Cardiac septum (tissue), 1 donor: ENCODE data around the gene CARD19. TPM values are rescaled to one million over a fixed set of nuclear protein-coding genes. Genes with fewer than 3 reads are reported as not detected.

ENCODE experiments used
- DNase-seq: peaks from one replicate; pipeline ENCODE4 v3.0.0-alpha.2; 2020; ENCODE audit warnings: low spot score
- intact Hi-C: fragments of 100-400 bp; cut with DNase I; formaldehyde crosslinking; loops from one replicate; pipeline ENCODE4 v1.14.0; 2022
- total RNA-seq: library from RNA; stranded (reverse); fragmentation: NEBNext Ultra II Directional; extraction: Animal tissue kit (Norgen Biotek cat#: 25700); gene quantifications from one replicate; pipeline ENCODE4 v1.2.1, GENCODE V29; 2021
- donor health status: DM: no; HTN: no; CAD: no.

CARD19 gene
- total RNA-seq, 1 donor from 2014 or later: 45.1 TPM

DNA sequence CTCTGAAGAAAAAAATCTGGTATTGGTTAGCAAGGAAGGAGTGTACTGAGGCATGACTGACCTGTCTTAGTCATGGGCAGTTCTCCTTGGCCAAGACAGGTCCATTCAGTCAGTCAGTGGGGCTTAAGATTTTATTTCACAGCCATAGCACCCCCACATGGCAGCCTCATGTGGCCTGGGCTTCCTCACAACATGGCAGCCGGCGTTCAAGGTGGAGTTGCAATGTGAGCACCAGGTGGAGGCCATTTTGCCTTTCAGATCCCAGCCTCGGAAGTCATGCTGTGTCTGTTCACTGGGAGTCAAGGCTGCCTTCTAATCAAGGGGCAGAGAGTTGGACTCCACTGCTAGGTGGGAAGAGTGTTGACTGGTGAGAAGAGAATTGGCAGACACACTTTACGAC lies 10.3 kb upstream of the CARD19 start:
- intact Hi-C loops: no loop called here
- DNase-seq: peak; percentile 36

DNA sequence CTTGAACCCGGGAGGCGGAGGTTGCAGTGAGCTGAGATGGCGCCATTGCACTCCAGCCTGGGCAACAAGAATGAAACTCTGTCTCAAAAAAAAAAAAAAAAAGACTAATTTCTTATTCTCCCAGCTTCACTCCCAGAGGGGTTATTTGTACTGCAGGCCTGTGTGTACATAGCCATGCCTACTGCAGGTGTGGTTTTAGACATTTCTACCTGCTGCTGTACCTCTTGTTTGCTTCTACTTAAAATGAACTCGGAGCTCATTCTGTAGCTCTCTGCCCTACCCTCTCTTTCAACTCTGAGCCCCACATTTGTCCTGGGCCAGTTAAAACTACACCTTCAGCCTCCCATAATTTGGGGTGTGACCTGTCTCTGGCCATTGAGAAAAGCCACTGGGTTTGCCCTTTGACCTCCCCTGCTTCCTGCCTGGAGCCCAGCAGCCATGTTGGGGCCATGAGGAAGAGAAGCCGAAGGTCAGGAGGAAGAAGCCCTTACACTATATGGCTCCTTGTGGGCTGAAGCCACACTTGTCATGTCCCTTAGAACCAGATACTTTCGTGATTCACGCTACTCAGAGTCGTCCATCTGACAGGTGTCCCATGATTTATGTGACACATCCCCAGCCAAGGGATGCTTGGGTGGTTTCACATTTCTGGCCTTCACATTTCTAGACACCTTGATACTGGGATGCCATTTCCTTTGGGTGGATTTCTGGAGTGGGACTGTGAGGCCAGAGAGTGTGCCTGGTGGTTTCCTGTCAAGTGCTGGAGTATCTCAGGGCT lies 9.4 kb upstream of the CARD19 start:
- peak; percentile 22 for DNase-seq
- intact Hi-C loops: no loop called here

DNA sequence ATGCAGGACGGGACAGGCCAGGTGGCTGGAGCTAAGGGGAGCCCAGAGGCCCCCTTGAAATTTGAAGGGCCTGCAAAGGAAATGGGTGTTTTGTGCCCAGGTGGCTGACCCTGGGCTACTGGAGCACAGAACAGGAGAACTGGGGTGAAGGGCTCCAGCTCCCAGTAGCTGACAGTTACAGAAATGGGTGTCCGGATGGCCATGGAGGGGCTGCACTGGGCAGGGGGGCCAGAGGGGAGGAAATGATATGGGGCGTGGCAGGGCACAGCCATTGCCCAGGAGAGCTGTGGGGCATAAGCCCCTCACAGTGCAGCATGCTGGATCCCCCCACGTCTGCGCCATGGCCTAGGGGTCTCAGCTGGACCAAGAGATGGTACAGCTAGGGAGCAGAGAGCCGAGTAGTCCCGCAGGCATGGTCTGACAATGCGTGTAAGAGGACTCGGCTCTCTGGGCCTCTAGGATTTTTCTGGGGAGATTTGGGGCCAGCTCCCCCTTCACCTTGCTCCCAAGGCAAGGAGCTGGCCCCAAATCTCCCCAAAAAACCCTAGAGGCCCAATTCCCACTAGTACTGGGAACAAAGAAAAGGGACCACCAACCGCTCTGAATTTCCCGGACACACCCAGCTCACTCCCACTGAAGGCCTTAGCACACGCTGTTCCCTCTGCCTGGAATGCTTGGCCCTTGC lies 7.9 kb upstream of the CARD19 start:
- peak; percentile 22 for DNase-seq
- intact Hi-C loops: no loop called here

DNA sequence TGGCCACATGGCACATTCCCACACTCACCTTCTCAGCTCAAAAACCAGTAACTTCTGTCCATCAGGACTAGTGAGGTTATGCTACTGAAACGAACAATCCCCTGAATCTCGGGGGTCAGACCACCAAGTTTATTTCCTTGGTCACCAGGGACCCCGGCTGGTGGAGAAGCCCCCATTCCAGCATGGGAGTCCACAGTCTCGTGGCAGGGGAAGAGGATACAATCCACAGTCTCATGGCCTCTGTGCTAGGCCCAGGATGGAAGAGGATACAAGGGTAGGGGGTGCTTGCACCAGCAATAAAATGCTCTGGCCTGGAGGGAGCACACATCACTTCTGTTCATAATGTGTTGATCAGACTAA lies 7.4 kb upstream of the CARD19 start:
- no peak for DNase-seq
- intact Hi-C loops: no loop called here

DNA sequence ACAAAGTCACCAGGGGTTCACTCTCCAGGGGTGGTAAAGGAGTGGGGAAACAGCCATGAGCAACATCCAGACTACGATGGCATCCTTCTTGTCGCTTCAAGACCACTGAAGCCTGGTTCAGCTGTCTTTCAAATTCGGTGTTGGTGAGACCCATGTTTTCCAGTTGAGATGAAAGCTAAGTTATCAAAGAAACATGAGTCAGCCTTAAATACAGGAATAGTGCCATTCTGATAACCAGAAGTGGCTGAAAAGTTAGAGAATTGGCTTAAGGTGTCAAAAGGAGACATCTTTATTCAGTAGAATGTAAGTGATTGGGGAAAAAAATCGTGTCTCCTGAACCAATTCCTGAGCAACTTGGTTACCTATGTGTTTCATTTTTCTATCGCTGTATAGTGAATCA lies 7.0 kb upstream of the CARD19 start:
- intact Hi-C loops: no loop called here
- peak; percentile 33 for DNase-seq

DNA sequence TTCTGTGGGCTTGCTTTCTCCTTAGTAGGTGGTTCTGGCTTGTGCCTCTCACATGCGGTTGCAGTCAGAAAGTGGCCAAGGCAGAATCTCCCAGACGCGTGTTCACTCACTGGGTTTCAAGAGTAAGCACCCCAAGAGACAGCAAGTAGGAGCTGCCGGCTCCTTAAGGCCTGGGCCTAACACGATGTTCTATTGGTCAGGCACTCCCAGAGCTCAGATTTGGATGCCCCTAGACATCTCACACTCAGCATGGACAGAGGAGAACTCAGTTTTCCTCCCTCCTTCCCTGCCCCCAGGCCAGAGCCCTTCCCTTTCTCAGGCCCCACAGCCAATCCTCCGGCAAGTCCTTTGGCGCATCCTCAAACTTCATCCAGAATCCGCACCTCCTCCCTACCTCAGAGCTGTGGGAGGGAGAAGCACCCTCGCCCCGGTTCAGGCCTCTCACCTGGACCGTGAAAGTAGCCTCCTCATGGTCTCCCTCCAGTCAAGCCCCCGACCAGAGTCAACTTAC lies 6.5 kb upstream of the CARD19 start:
- peak; percentile 51 for DNase-seq
- intact Hi-C loops: no loop called here

DNA sequence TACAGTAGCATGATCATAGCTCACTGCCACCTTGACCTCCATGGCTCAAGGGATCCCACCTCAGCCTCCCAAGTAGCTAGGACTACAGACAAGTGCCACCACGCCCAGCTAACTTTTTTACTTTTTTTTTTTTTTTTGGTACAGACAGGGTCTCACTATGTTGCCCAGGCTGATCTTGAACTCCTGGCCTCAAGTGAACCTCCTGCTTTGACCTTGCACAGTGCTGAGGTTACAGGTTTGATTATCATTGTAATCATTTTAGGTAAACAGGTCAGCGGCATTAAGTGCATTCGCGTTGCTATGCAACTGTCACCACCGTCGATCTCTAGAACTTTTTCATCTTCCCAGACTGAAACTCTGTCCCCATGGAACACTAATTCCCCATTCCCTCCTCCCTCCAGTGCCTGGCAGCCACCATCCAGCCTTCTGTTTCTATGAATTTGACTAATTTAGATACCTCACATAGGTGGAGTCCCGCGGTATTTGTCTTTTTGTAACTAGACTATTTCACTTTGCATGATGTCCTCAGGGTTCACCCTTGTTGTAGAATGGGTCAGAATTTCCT lies 5.8 kb upstream of the CARD19 start:
- peak; percentile 10 for DNase-seq
- intact Hi-C loops: loop anchor here (10.0 kb wide), 1 partner anchor 485 kb away; the partner anchor contains the start of gene PHF2

DNA sequence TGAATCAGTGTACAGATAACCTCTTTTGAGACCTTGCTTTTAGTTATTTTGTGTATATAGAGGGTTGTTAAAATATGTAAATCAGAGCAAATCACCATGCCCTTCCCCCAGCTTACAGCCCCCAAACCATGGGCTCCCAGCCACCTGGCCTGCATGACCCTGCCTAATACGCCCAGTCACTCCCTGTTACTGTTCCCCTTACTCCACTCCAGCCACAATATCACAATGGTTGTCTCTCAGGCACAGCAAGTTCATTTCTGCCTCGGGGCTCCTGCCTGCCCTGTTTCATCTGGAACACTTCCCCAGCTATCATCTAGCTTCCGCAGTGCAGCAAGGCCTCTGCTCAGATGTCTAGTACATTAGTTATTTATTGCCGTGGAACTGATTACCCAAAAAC lies 5.0 kb upstream of the CARD19 start:
- DNase-seq: no peak
- intact Hi-C loops: loop anchor here (10.0 kb wide), 1 partner anchor 484 kb away; the partner anchor contains the start of gene PHF2

DNA sequence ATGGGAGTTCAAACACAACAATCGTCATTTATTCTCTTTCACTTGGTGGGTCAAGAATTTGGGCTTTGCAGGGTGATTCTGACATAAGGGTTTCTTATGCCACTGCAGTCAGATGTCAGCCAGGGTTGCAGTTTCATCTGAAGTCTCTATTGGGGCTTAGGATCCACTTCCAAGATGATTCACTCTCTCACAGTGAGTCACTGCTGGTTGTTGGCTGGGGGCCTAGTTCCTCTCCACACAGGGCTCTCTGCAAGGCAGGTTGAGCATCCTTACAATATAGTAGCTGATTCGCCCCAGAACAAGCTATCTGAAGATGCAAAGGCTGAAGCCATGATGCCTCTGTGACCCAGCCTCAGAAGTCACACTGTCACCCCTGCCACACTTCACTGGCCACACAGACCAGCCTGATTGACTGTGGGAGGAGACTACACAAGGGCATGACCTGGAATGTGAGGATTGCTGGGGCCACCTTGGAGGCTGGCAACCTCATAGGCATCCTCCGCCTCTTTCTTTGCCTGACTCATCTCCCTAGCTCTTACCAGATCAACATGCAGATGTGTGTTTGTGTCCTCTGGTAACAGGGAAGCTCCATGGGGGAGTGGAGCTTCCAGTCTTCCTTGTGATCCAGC lies 4.5 kb upstream of the CARD19 start:
- intact Hi-C loops: loop anchor here (10.0 kb wide), 1 partner anchor 483 kb away; the partner anchor contains the start of gene PHF2
- peak; percentile 65 for DNase-seq

DNA sequence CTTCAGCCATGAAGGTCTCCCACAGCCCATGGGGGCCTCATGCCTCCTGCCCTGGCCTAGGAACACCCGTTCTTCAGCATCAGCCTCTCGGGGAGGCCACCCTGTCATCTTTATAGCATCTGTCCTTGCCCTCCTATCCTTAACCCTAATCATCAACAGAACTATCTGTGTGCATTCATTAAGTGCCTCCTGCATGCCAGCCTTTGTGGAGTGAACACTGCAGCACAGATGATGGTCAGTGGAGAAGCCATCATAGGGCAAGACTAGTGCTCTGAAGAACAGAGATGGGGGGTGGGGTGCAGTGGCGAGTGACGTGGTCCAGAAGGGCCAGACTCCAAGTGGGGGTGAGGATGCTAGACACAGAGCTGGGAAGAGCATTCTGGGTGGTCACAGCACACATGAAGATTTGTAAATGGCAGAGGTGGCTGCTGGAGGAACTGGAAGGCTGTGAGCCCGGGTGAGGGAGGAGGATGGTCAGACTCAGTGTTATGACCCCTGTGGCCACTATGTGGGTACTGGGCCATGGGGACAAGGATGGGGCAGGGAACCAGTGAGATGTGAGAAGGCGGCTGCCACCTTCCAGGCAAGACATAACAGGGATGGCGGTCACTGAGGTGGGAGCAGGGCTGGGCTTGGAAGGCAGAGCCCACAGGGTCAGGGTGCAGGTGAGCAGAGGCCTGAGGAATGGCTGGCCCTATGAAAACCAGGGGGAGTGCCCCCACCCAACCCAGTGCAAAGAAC lies 3.6 kb upstream of the CARD19 start:
- intact Hi-C loops: loop anchor here (10.0 kb wide), 1 partner anchor 482 kb away; the partner anchor contains the start of gene PHF2
- DNase-seq: peak; percentile 64

DNA sequence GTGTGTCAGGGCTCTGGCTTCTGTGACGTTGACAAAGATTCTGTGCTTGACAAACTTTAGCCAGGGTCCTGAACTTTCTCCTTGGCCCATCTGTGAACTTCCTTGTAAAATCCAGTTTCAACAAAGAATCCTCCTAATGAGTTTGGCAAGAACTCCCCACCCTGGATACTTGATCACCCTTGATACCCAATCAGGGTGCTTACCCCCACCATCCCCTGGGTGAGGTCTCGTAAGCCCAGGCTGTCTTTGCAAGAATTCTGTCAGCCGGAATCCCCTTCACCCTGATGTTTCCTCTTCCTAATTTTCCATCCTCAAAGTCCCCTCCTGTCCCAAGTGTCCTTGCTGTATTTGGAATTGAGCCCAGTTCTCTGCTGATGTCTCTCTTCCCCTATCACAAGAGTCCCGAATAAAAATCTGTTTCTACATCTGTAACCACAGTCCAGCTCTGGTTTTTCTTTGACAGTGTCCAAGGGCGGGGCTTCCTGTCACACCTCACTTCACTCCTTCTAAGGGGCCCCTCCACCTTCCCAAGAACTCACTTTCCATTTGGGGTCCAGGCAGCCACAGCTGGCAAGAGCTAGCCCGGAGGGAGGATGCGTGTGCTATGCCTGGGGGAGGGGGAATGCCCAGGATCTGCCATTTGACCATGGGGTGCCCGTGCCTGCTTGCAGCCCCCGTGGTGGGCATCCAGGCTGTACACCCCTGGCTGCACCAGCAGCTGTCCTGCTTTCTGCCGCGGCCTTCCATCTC lies 2.7 kb upstream of the CARD19 start:
- intact Hi-C loops: loop anchor here (10.0 kb wide), 1 partner anchor 481 kb away; the partner anchor contains the start of gene PHF2

DNA sequence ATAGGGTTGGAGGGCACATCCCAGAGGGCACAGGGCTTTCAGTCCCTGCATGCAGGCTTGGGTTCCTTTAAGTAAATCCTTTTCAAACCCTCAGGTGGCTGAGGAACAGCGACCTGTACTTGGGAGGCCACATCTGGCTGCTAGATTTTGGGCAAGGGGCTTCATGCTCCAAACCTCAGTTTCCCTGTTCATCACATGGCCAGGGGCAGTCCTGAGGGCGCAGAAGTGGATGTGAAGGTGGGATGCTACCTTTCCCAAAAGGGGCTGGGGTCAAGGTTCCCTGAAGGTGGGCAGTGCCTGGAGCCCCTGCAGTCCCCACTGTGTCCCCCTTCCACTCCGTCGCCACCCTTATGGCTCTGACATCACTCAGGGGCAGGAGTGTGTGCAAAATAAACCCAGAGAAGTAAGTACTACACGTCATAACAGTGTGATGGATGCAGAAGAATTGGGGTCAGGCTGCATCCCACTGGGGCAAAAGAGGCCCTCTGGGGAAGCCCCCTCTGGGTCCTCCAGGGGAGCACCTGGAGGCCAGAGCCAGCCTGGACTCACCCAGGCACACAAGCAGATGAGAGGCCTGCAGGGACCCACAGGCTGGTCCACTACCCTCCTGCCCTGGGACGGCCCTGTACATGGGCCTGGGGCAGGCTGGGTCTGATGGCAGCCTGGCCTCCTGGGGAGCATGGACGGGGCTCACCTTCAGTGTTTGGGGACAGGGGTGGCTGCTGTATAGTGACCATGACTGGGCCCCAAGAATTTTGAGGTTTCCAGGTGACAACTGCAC lies 1.9 kb upstream of the CARD19 start:
- intact Hi-C loops: loop anchor here (10.0 kb wide), 1 partner anchor 481 kb away; the partner anchor contains the start of gene PHF2

More for the DNA sequence above, 2.7 kb upstream of the CARD19 start:
- no peak for DNase-seq

DNA sequence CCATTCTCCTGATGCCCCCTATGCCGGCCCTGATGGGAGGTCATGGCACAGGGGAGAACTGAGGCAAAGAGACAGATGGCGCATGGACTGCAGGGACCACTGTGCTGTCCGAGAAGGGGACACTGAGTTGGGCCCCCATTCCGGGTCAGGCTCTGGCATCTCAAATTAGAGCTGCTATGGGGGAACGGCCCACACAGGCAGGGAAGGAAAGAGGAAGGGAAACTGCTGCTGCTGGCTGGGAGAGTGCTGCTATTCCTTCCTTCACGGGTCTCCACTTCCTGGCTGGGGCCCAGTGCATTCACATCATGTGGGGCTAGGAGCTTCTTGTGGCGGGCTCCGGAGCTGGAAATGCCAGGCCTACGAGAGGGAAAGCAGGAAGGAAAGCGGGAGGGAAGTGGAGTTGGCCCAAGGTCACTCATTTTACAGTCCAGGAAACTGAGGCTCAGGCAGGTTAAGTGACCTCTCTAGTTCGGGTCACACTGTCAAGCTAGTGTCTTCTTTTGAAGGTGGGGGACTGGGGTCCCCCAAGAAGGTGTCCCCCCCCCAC lies 1.3 kb upstream of the CARD19 start:
- intact Hi-C loops: loop anchor here (5.0 to 10.0 kb wide), 2 partner anchors 38 to 480 kb away; partner anchors contain the start of genes NINJ1 and PHF2
- DNase-seq: peak; percentile 77

More for the DNA sequence above, 1.9 kb upstream of the CARD19 start:
- DNase-seq: peak; percentile 66

DNA sequence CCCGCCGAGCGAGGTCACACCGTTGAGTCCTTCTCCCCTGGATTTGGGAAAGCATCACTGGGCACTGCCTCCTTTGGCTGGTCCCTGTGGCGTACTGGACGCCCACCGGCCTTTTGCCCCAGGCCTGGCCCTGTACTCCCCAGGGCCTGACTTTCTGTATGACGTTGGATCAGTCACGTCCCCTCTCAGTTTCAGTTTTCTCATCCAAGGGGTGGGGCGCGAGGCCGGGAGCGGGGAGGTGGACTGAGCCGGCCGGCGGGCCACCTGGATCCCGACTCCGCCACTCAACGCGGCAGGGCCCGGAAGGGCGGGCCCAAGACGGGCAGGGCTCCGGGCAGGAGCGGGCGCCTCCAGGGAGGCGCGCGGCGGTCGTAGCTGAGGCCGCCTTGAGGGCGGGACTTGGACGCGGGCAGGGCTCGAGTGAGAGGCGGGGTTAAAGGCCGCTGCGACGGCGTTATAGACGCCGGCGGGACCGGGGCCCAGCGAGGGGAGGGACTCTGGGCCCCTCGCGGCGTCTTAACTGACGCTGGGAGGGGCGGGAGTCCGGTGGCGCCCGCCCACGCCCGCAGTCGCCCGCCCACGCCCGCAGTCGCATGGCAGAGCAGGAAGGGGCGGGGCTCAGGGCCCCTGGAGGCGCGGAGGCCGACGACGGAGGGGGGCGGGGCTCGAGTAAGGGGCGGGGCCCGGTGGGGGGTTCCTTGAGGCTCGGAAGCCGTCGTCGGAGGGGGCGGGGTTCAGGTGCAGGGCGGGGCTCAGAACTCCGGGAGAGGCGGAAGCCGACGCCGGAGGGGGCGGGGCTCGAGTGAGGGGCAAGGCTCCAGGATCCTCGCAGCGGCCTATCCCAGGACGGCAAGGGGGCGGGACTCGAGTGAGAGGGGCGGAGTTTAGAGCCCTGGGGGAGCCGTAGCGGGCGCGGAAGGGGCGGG lies 549 bp upstream of the CARD19 start:
- intact Hi-C loops: loop anchor here (5.0 to 10.0 kb wide), 2 partner anchors 37 to 479 kb away; partner anchors contain the start of genes NINJ1 and PHF2
- DNase-seq: peak; percentile 100

DNA sequence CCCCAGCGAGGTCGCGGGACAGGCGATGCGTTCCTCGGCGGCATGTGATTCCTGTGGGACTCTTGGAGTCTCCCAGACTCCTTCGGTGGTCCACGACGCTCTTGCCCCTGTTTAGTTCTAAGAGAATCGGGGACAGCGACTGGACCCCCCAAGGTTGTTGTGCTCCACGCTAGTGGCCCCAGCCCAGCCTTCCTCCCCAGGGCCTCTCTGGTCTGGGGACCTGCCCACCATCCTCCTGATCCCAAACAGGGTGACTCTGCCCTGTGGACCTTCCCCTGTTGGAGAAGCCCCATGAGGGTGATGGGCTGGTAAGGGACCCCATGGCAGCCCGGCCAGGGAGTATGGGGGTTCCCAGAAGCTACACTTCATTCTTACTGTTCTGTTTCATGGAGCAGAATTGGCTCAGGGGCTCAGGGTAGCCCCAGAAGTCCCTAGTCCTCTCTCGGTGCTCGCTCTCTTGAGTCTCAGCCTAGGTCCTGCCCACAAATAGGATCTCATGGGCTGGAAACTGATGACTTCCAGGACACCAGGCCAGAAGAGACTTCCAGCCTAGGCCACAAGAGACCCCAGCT lies 880 bp downstream of the CARD19 start:
- peak; percentile 76 for DNase-seq
- intact Hi-C loops: loop anchor here (5.0 to 10.0 kb wide), 2 partner anchors 35 to 478 kb away; partner anchors contain the start of genes NINJ1 and PHF2
